Mucosa of rectum (tissue), 2 donors: ENCODE measurements around the gene IFNAR1.
"Not testable (repeated sequence)": the region's sequence is repeated elsewhere in the genome, so short reads cannot be mapped to it uniquely, and the experiment has no call there.

Experiments used
- H3K27ac ChIP-seq, 2 donors: one replicate each; pipeline ENCODE4 v1.7.0; 2013; ENCODE audit warnings: inconsistent platforms in 2 of 2, low read depth in 2 of 2, low read length in 2 of 2
- H3K27me3 ChIP-seq, 2 donors: one replicate each; pipeline ENCODE4 v1.7.0; 2013; ENCODE audit warnings: low read length in 2 of 2; ENCODE audit not compliant: control insufficient read depth in 2 of 2, insufficient read depth in 2 of 2
- H3K36me3 ChIP-seq, 2 donors: one replicate each; pipeline ENCODE4 v1.7.0; 2013; ENCODE audit warnings: low read length in 2 of 2; ENCODE audit not compliant: control insufficient read depth in 2 of 2, insufficient read depth in 2 of 2
- H3K4me1 ChIP-seq, 2 donors: one replicate each; pipeline ENCODE4 v1.7.0; 2013; ENCODE audit warnings: low read length in 2 of 2, mild to moderate bottlenecking in 1 of 2; ENCODE audit not compliant: control insufficient read depth in 2 of 2, insufficient read depth in 2 of 2
- H3K4me3 ChIP-seq, 2 donors: one replicate each; pipeline ENCODE4 v1.7.0; 2013; ENCODE audit warnings: low read length in 2 of 2
- H3K9ac ChIP-seq, 2 donors: one replicate each; pipeline ENCODE4 v1.7.0; 2013; ENCODE audit warnings: low read length in 2 of 2, low read depth in 1 of 2, mild to moderate bottlenecking in 1 of 2
- H3K9me3 ChIP-seq, 2 donors: one replicate each; pipeline ENCODE4 v1.7.0; 2013; ENCODE audit warnings: low read length in 2 of 2; ENCODE audit not compliant: control insufficient read depth in 2 of 2
- donor health status: healthy.
- donor health status: Normal muscosa, but diverticular disease.

The IFNAR1 gene

GRCh38 chr21:33360881-33361602 is 36.3 kb downstream of the IFNAR1 start:
- peak overlapping the region; percentile 49 to 70 for H3K4me3 ChIP-seq
- peaks cover 18 to 19% of the 10 kb centered on the region in 2 donors for H3K4me1 ChIP-seq
- H3K9ac ChIP-seq, result peak overlapping the region; percentile 53 to 63
- H3K36me3 ChIP-seq, result peaks cover 8 to 14% of the 10 kb centered on the region in 2 donors
- peak overlapping the region; percentile 90 to 91 for H3K27ac ChIP-seq
- H3K9me3 ChIP-seq, result no peaks in the 10 kb centered on the region
- H3K27me3 ChIP-seq, result no peaks in the 10 kb centered on the region

GRCh38 chr21:33362044-33362555 is 37.3 kb downstream of the IFNAR1 start:
- Histone ChIP-seq H3K4me3 (peak overlapping the region; percentile 51 to 70), H3K27ac (peak overlapping the region; percentile 90 to 91)

DNA sequence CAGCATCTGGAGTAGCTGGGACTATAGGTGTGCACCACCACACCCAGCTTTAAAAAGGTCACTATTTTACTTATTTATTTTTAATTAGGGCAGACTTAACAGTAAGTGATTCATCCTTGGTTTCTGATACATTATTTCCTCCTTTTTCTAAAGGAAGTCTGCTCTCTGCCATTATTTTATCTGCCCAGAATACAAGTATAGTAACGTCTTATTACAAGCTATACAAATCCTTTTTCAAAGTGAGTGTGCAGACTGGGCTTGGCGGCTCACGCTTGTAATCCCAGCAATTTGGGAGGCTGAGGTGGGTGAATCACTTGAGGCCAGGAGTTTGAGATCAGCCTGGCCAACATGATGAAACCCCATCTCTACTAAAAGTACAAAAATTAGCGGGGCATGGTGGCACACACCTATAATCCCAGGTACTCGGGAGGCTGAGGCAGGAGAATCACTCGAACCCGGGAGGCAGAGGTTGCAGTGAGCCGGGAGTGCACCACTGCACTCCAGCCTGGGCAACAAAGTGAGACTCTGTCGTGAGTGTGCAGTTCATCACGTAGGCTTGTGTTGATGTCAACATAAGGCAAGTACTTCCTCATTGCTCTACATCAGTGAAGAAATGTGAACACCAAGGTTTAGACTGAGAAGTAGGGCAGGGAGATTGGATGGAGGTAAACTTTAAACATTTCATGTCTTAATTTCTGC is 39.3 kb downstream of the IFNAR1 start:
- Histone ChIP-seq H3K27ac (peak overlapping the region; percentile 60 to 61), H3K9me3 (peaks cover 6 to 12% of the 10 kb centered on the region in 2 donors), H3K4me1 (peaks cover 18 to 19% of the 10 kb centered on the region in 2 donors)
- not testable (repeated sequence) for H3K4me3 ChIP-seq, H3K36me3 ChIP-seq, H3K27me3 ChIP-seq, H3K9ac ChIP-seq

More at GRCh38 chr21:33362044-33362555, 37.3 kb downstream of the IFNAR1 start:
- Histone ChIP-seq H3K27me3 (no peaks in the 10 kb centered on the region), H3K9ac (peak overlapping the region; percentile 9 to 53), H3K36me3 (peaks cover 0 to 5% of the 10 kb centered on the region in 2 donors), H3K9me3 (peaks cover under 1 to 1% of the 10 kb centered on the region in 2 donors), H3K4me1 (peaks cover 18 to 19% of the 10 kb centered on the region in 2 donors)

- Histone ChIP-seq H3K9ac (no peak overlapping the region), H3K36me3 (no peaks in the 10 kb centered on the region), H3K4me1 (peaks cover 18 to 19% of the 10 kb centered on the region in 2 donors), H3K9me3 (peaks cover 6 to 12% of the 10 kb centered on the region in 2 donors), H3K27me3 (no peaks in the 10 kb centered on the region), H3K4me3 (no peak overlapping the region), H3K27ac (peak overlapping the region; percentile 34 to 61)
Measured at GRCh38 chr21:33364830-33365229, 40.1 kb downstream of the IFNAR1 start.

GRCh38 chr21:33367309-33367973 is 42.7 kb downstream of the IFNAR1 start:
- no peaks in the 10 kb centered on the region for H3K27me3 ChIP-seq
- H3K27ac ChIP-seq, result no peak overlapping the region
- no peak overlapping the region for H3K9ac ChIP-seq
- H3K9me3 ChIP-seq, result peaks cover 6 to 12% of the 10 kb centered on the region in 2 donors
- peaks cover 3 to 5% of the 10 kb centered on the region in 2 donors for H3K4me1 ChIP-seq
- H3K36me3 ChIP-seq, result no peaks in the 10 kb centered on the region
- no peak overlapping the region for H3K4me3 ChIP-seq

GRCh38 chr21:33368124-33368523 is 43.4 kb downstream of the IFNAR1 start:
- H3K27ac ChIP-seq, result no peak overlapping the region
- no peak overlapping the region for H3K9ac ChIP-seq
- peaks cover 0 to 5% of the 10 kb centered on the region in 2 donors for H3K4me1 ChIP-seq
- no peaks in the 10 kb centered on the region for H3K27me3 ChIP-seq
- peaks cover 6 to 12% of the 10 kb centered on the region in 2 donors for H3K9me3 ChIP-seq
- H3K36me3 ChIP-seq, result no peaks in the 10 kb centered on the region
- H3K4me3 ChIP-seq, result no peak overlapping the region

- Histone ChIP-seq H3K4me3 (no peak overlapping the region), H3K36me3 (no peaks in the 10 kb centered on the region), H3K27ac (no peak overlapping the region), H3K27me3 (no peaks in the 10 kb centered on the region), H3K9me3 (peaks cover 6 to 12% of the 10 kb centered on the region in 2 donors), H3K9ac (no peak overlapping the region), H3K4me1 (peaks cover 0 to 7% of the 10 kb centered on the region in 2 donors)
Measured at GRCh38 chr21:33368576-33368975, 43.8 kb downstream of the IFNAR1 start.

- Histone ChIP-seq H3K9me3 (peaks cover 6 to 12% of the 10 kb centered on the region in 2 donors), H3K27me3 (no peaks in the 10 kb centered on the region), H3K36me3 (no peaks in the 10 kb centered on the region), H3K4me1 (peaks cover 0 to 12% of the 10 kb centered on the region in 2 donors), H3K4me3 (no peak overlapping the region), H3K27ac (no peak overlapping the region), H3K9ac (no peak overlapping the region)
Measured at GRCh38 chr21:33369586-33369985, 44.8 kb downstream of the IFNAR1 start.

GRCh38 chr21:33370305-33370704 is 45.5 kb downstream of the IFNAR1 start:
- Histone ChIP-seq H3K27ac (no peak overlapping the region), H3K4me1 (peaks cover 0 to 14% of the 10 kb centered on the region in 2 donors)

More at GRCh38 chr21:33370305-33370704, 45.5 kb downstream of the IFNAR1 start:
- Histone ChIP-seq H3K9me3 (peaks cover 6 to 12% of the 10 kb centered on the region in 2 donors), H3K36me3 (no peaks in the 10 kb centered on the region), H3K9ac (no peak overlapping the region), H3K27me3 (no peaks in the 10 kb centered on the region), H3K4me3 (no peak overlapping the region)
